NT2/D1 (cell line): ENCODE measurements around the gene TNFRSF21.

Experiments
- SUZ12 ChIP-seq: IDR thresholded peaks from 2 replicates; pipeline ENCODE4 v1.6.1; 2011; ENCODE audit not compliant: insufficient read length, insufficient read depth; ENCODE audit errors: extremely low read depth
- YY1 ChIP-seq: IDR thresholded peaks from 2 replicates; pipeline ENCODE4 v1.6.1; 2011; ENCODE audit not compliant: insufficient read length, insufficient read depth
- ZNF274 ChIP-seq: IDR thresholded peaks from 2 replicates; pipeline ENCODE4 v1.6.1; 2011; ENCODE audit warnings: mild to moderate bottlenecking, low read depth, low read length

DNA sequence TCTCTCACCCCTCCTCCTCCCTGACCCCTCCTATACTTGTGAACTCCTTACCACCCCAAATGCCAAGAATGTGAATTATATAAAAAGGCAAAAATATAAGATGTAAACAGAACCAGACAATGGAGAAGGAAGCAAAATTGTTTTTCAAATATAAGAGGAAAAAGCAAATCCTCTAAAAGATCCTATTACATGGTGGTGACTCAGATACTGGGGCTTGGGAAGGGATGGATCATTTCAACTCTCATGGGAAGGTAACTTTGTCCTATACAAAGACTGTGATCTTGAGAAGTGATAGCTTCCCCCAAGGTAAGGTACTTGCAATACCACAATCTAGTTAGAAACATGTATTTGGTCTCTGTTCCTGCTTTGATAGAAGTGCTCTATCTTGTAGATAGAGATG is 24.6 kb upstream of the TNFRSF21 start:
- TF ChIP-seq YY1 = no peak
- TF ChIP-seq ZNF274 = no peak
- no peak for TF ChIP-seq SUZ12
